ENCODE data around the gene GNG12.

DNA sequence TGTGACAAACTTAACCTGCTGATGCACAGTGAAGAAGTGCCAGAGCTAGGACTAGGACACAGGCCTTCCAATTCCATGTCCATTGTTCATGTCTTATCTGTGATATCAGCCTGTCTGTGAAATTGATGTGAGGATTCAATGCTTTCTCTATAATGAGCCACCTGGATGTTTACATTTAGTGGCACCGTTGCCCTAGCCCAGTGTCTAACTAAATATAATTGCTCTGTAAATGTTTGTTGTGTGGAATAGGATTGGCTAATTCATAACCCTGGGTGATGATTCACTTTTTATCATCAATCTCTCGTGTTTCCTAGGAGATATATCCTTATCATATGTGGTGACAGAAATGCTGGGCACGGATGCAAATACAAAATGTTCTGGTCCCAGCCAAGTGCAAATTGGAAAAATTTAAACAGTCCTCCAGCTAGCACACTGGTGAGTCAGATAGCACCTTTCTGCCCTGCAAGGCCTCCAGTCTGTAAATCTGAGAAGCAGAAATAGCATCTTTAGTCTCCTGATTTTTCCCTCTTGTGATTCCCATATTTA, 46.9 kb upstream of the GNG12 start:
- TF ChIP-seq, protein P1, sequence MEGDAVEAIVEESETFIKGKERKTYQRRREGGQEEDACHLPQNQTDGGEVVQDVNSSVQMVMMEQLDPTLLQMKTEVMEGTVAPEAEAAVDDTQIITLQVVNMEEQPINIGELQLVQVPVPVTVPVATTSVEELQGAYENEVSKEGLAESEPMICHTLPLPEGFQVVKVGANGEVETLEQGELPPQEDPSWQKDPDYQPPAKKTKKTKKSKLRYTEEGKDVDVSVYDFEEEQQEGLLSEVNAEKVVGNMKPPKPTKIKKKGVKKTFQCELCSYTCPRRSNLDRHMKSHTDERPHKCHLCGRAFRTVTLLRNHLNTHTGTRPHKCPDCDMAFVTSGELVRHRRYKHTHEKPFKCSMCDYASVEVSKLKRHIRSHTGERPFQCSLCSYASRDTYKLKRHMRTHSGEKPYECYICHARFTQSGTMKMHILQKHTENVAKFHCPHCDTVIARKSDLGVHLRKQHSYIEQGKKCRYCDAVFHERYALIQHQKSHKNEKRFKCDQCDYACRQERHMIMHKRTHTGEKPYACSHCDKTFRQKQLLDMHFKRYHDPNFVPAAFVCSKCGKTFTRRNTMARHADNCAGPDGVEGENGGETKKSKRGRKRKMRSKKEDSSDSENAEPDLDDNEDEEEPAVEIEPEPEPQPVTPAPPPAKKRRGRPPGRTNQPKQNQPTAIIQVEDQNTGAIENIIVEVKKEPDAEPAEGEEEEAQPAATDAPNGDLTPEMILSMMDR (IDR thresholded peaks at IDR 0.05): no peak
- TF ChIP-seq POLR2A (IDR thresholded peaks at IDR 0.05): no peak

Data from testis (tissue), 2 donors.